Posterior vena cava (tissue), 2 donors: Measurements from ENCODE around the gene CENPK. TPM values are rescaled to one million over a fixed set of nuclear protein-coding genes. Genes with fewer than 3 reads are reported as not detected.

Experiments used
- DNase-seq: peaks from one replicate; pipeline ENCODE4 v3.0.0-alpha.2; 2020; ENCODE audit warnings: low spot score
- intact Hi-C, 2 donors: fragments of 100-400 bp; cut with DNase I; formaldehyde crosslinking; loops; one replicate each; pipeline versions ENCODE4 v1.14.1 to v1.14.2; 2022 to 2023
- total RNA-seq, 2 donors: library from RNA; stranded (reverse); fragmentation: NEBNext Ultra II Directional; extraction: Animal tissue kit (Norgen Biotek cat#: 25700); gene quantifications; one replicate each; pipeline ENCODE4 v1.2.1, GENCODE V29; 2021
- donor health status: DM: yes; HTN: yes; CAD: no.
- donor health status: DM: yes; HTN: yes; CAD: no.

The CENPK gene
- total RNA-seq, 2 donors from 2014 or later, result 1.6 to 2.6 TPM

- DNase-seq, result no peak
- intact Hi-C loops, result no loop called here
Measured at GRCh38 chr5:65475336-65475735, 87.6 kb downstream of the CENPK start.

- no peak for DNase-seq
- intact Hi-C loops, result no loop called here
Measured at GRCh38 chr5:65474130-65474711, 88.7 kb downstream of the CENPK start.

GRCh38 chr5:65468633-65469032, 94.3 kb downstream of the CENPK start:
- no peak for DNase-seq
- intact Hi-C loops, result no loop called here

Other genes with a start within 250 kb of the CENPK start
- 10 to 100 TPM in 1 of 2 donors, 1 to 10 TPM in 1; 5.5 to 14.4 TPM for gene ADAMTS6, start 81.2 kb downstream of the CENPK start, total RNA-seq
- 10 to 100 TPM; 24.9 to 29.9 TPM for gene PPWD1, start 128 bp upstream of the CENPK start, total RNA-seq
- 10 to 100 TPM; 13.8 to 15.1 TPM for gene TRIM23, start 61.2 kb upstream of the CENPK start, total RNA-seq
- gene SHLD3, start 61.9 kb upstream of the CENPK start, total RNA-seq, result 1 to 10 TPM; 2.8 to 3.3 TPM
- gene TRAPPC13, start 61.9 kb upstream of the CENPK start, total RNA-seq, result 10 to 100 TPM; 23.6 to 24.0 TPM
- gene SGTB, start 158.9 kb upstream of the CENPK start, total RNA-seq, result 10 to 100 TPM; 22.0 to 35.4 TPM
- 10 to 100 TPM; 17.6 to 20.4 TPM for gene NLN, start 159.0 kb upstream of the CENPK start, total RNA-seq